IMR-90 (cell line): ENCODE data around the gene PHC1. TPM values are rescaled to one million over a fixed set of nuclear protein-coding genes. Genes with fewer than 3 reads are reported as not detected.

Experiments
- ATAC-seq: fragments of 200-7000 bp; cut with Tn5 transposase; 2 replicates; pipeline ENCODE4 v1.9.1; 2020; ENCODE audit warnings: low read depth, mild to moderate bottlenecking, moderate library complexity
- BruUV-seq: library from RNA; stranded (reverse); fragments of 400-500 nt; replicated peaks from 2 replicates; lab custom pipeline; 2021; lab: Mats Ljungman, UMichigan
- CTCF ChIA-PET: fragments of 300-600 bp; formaldehyde crosslinking; extraction: SDS; loops from one replicate; lab custom pipeline; 2021; ENCODE audit warnings: antibody characterized with exemption; lab: Yijun Ruan, JAX
- POLR2A ChIA-PET: fragments of 300-600 bp; sonication (Branson Sonifier 250); formaldehyde crosslinking; loops from one replicate; lab custom pipeline; 2022; ENCODE audit warnings: antibody characterized with exemption; ENCODE audit not compliant: unreplicated experiment; lab: Charles Lee
- DNase-seq: peaks from one replicate; pipeline ENCODE4 v3.0.0; 2013
- H2AFZ ChIP-seq: replicated peaks from 2 replicates; pipeline ENCODE3; 2013; ENCODE audit warnings: low read length, mild to moderate bottlenecking; ENCODE audit not compliant: poor library complexity
- H2AK5ac ChIP-seq: 2 replicates; pipeline ENCODE4 v1.6.1; 2013; ENCODE audit warnings: low read depth, low read length, inconsistent platforms
- H2AK9ac ChIP-seq: replicated peaks from 2 replicates; pipeline ENCODE3; 2013; ENCODE audit warnings: mild to moderate bottlenecking, low read depth, low read length, moderate library complexity; ENCODE audit not compliant: poor library complexity
- H2BK120ac ChIP-seq: 2 replicates; pipeline ENCODE4 v1.6.1; 2013; ENCODE audit warnings: low read depth, low read length, inconsistent platforms
- H2BK15ac ChIP-seq: 3 replicates; pipeline ENCODE4 v1.6.1; 2013; ENCODE audit warnings: low read depth, low read length, inconsistent platforms
- H2BK20ac ChIP-seq: 2 replicates; pipeline ENCODE4 v1.6.1; 2013; ENCODE audit warnings: low read depth, mild to moderate bottlenecking, inconsistent platforms, low read length, moderate library complexity
- H2BK5ac ChIP-seq: 2 replicates; pipeline ENCODE4 v1.6.1; 2013; ENCODE audit warnings: mild to moderate bottlenecking, low read depth, low read length, inconsistent platforms; ENCODE audit not compliant: poor library complexity, severe bottlenecking
- H3K14ac ChIP-seq: replicated peaks from 2 replicates; pipeline ENCODE4 v1.6.1; 2013; ENCODE audit warnings: low read depth, low read length, inconsistent platforms
- H3K18ac ChIP-seq: 2 replicates; pipeline ENCODE4 v1.6.1; 2013; ENCODE audit warnings: low read depth, low read length, control low read depth
- H3K23ac ChIP-seq: 2 replicates; pipeline ENCODE4 v1.6.1; 2013; ENCODE audit warnings: low read depth, low read length, inconsistent platforms
- H3K27ac ChIP-seq: 2 replicates; pipeline ENCODE4 v1.5.1; 2013; ENCODE audit warnings: mild to moderate bottlenecking, control low read depth, low read length; ENCODE audit not compliant: insufficient read depth
- H3K27me3 ChIP-seq: 2 replicates; pipeline ENCODE4 v1.6.1; 2013; ENCODE audit warnings: low read length; ENCODE audit not compliant: control insufficient read depth, insufficient read depth
- H3K36me3 ChIP-seq: 2 replicates; pipeline ENCODE4 v1.6.1; 2013; ENCODE audit warnings: low read length, mixed read lengths; ENCODE audit not compliant: control insufficient read depth, insufficient read depth
- H3K4ac ChIP-seq: 2 replicates; pipeline ENCODE4 v1.6.1; 2013; ENCODE audit warnings: low read depth, low read length, inconsistent platforms
- H3K4me1 ChIP-seq: 2 replicates; pipeline ENCODE4 v1.6.1; 2013; ENCODE audit warnings: low read length, mixed read lengths; ENCODE audit not compliant: control insufficient read depth, insufficient read depth
- H3K4me2 ChIP-seq: 2 replicates; pipeline ENCODE4 v1.6.1; 2013; ENCODE audit warnings: low read depth, mild to moderate bottlenecking, control low read depth, low read length, moderate library complexity
- H3K4me3 ChIP-seq: 2 replicates; pipeline ENCODE4 v1.5.1; 2013; ENCODE audit warnings: low read depth, mild to moderate bottlenecking, control low read depth, low read length, moderate library complexity; ENCODE audit not compliant: insufficient read depth
- H3K56ac ChIP-seq: 2 replicates; pipeline ENCODE4 v1.6.1; 2013; ENCODE audit warnings: low read length, inconsistent platforms; ENCODE audit not compliant: insufficient read depth; ENCODE audit errors: extremely low read depth
- H3K79me1 ChIP-seq, 2 experiments: 2 replicates each; pipeline ENCODE4 v1.6.1; 2013; ENCODE audit warnings: low read length in 2 of 2, inconsistent platforms in 1 of 2, low read depth in 1 of 2
- H3K9ac ChIP-seq: 2 replicates; pipeline ENCODE4 v1.6.1; 2013; ENCODE audit warnings: low read depth, low read length, control low read depth
- H3K9me1 ChIP-seq: 2 replicates; pipeline ENCODE4 v1.6.1; 2013; ENCODE audit warnings: low read length, inconsistent platforms; ENCODE audit not compliant: insufficient read depth
- H3K9me3 ChIP-seq: 2 replicates; pipeline ENCODE4 v1.6.1; 2013; ENCODE audit warnings: low read length; ENCODE audit not compliant: control insufficient read depth, insufficient read depth
- H4K20me1 ChIP-seq: 2 replicates; pipeline ENCODE4 v1.6.1; 2013; ENCODE audit warnings: low read length, inconsistent platforms; ENCODE audit not compliant: insufficient read depth
- H4K5ac ChIP-seq: 2 replicates; pipeline ENCODE4 v1.6.1; 2013; ENCODE audit warnings: mild to moderate bottlenecking, low read depth, low read length, control low read depth
- H4K8ac ChIP-seq, 2 experiments: 2 replicates each; pipeline ENCODE4 v1.6.1; 2013; ENCODE audit warnings: low read depth in 2 of 2, low read length in 2 of 2, control low read depth in 1 of 2, inconsistent platforms in 1 of 2
- H4K91ac ChIP-seq: 2 replicates; pipeline ENCODE4 v1.6.1; 2013; ENCODE audit warnings: low read depth, low read length, inconsistent platforms; ENCODE audit not compliant: insufficient read depth
- CHD1 ChIP-seq: IDR thresholded peaks from 2 replicates; pipeline ENCODE4 v1.6.1; 2012; ENCODE audit warnings: low read depth, low read length, improper control_type of control experiment
- NFE2L2 ChIP-seq: fragments of 150-350 bp; IDR thresholded peaks from 2 replicates; pipeline ENCODE4 v1.6.1; 2016; ENCODE audit warnings: low read depth, mild to moderate bottlenecking, low read length
- RAD21 ChIP-seq: IDR thresholded peaks from 2 replicates; pipeline ENCODE4 v1.6.1; 2012; ENCODE audit warnings: low read length, improper control_type of control experiment
- WGBS, 2 experiments: methylation state at CpG; one replicate each; pipeline versions ENCODE4 v1.1.5 to v1.1.7; 2013; ENCODE audit warnings: missing lambda C conversion rate in 2 of 2; ENCODE audit not compliant: insufficient read length in 1 of 2; ENCODE audit errors: extremely low coverage in 2 of 2; 5-methylcytosine and 5-hydroxymethylcytosine counted together
- dilution Hi-C: fragments of 300-500 bp; cut with HindIII; formaldehyde crosslinking; loops from one replicate; pipeline ENCODE4 v1.14.3; 2018; ENCODE audit warnings: low sequenced_read_pairs; ENCODE audit not compliant: unreplicated experiment
- in situ Hi-C: fragments of 300-500 bp; cut with MboI; formaldehyde crosslinking; loops from 3 replicates; pipeline ENCODE4 v1.14.3; 2019; ENCODE audit warnings: low sequenced_read_pairs, inconsistent platforms, mixed read lengths
- intact Hi-C: fragments of 100-400 bp; cut with micrococcal nuclease; formaldehyde crosslinking; loops from 2 replicates; pipeline ENCODE4 v1.10.0; 2022
- polyA plus RNA-seq, 3 experiments: library from polyadenylated mRNA; depleted of rRNA; stranded (reverse); fragments of >200 nt; gene quantifications; 2 replicates each; pipeline ENCODE4 v1.2.3, GENCODE V29; 2012; ENCODE audit warnings: low replicate concordance in 1 of 3
- total RNA-seq: library from RNA; depleted of rRNA; stranded (reverse); fragments of >200 nt; gene quantifications from 2 replicates; pipeline ENCODE4 v1.2.3, GENCODE V29; 2012

The PHC1 gene
- total and polyA plus RNA-seq, 2 of the 4 experiments (the other 2 are of a cell fraction) = 9.1 to 23.1 TPM

DNA sequence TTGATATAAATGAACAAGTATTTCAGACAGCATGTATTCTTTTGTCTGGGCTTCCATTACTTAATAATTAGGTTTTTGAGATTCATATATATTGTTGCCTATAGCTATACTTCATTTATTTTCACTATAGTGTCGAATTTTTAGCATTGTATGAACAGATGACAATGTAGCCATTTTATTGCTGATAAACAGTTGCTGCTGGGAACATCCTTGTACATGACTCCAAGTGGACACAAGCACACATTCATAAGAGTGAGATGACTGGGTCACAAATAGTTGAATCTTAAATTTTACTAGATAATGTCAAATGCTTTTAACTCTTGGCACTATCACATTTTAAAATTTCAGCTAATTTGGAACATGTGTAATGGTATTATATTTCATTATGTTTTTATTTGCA is 19.3 kb upstream of the PHC1 start:
- Histone ChIP-seq H2BK120ac (no peak overlapping the region), H3K9me1 (no peaks in the 10 kb centered on the region), H2BK15ac (no peak overlapping the region), H3K56ac (no peak overlapping the region), H4K5ac (no peak overlapping the region), H3K27me3 (peaks cover 5% of the 10 kb centered on the region), H3K36me3 (no peaks in the 10 kb centered on the region), H2AK5ac (no peak overlapping the region), H3K4ac (no peak overlapping the region), H3K4me3 (no peak overlapping the region), H2AFZ (no peak overlapping the region), H3K14ac (no peak overlapping the region), H4K8ac (no peak overlapping the region), H3K27ac (no peak overlapping the region), H2BK5ac (no peak overlapping the region), H2AK9ac (no peak overlapping the region), H3K18ac (no peak overlapping the region), H3K23ac (no peak overlapping the region), H4K20me1 (no peaks in the 10 kb centered on the region), H3K9ac (no peak overlapping the region), H3K9me3 (no peaks in the 10 kb centered on the region), H2BK20ac (no peak overlapping the region), H3K79me1 (no peaks in the 10 kb centered on the region), H3K4me2 (no peak overlapping the region), H4K91ac (no peak overlapping the region), H3K4me1 (no peaks in the 10 kb centered on the region)
- ChIA-PET CTCF (interaction anchor here (0.8 kb wide), 1 partner anchor 133 kb away, joined by 3 read pairs; no protein-coding TSS in a partner anchor), POLR2A (no interaction called here)
- TF ChIP-seq NFE2L2 (no peak), CHD1 (no peak), RAD21 (no peak)
- ATAC-seq = no peak
- WGBS, 2 experiments = no CpG with 5 or more reads among the region's 1 CpG
- in situ Hi-C loops = loop anchor here (5.0 kb wide), 1 partner anchor 213 kb away; no protein-coding TSS in a partner anchor
- intact Hi-C loops = loop anchor here (10.0 kb wide), 1 partner anchor 350 kb away; the partner anchor contains the start of gene CLEC4E
- dilution Hi-C loops = no loop called here
- DNase-seq = no peak
- no TSS peak for BruUV-seq
